ENCODE data around the gene EXOSC2. TPM values are rescaled to one million over a fixed set of nuclear protein-coding genes. Genes with fewer than 3 reads are reported as not detected.
A peak's percentile ranks its signal among the peaks of the same experiment; 100 is the strongest.

The EXOSC2 gene
- total and polyA plus RNA-seq, 2 of the 13 experiments (the other 11 are each of a cell fraction or from before 2014, with no cell fraction given) = 27.5 to 63.8 TPM

DNA sequence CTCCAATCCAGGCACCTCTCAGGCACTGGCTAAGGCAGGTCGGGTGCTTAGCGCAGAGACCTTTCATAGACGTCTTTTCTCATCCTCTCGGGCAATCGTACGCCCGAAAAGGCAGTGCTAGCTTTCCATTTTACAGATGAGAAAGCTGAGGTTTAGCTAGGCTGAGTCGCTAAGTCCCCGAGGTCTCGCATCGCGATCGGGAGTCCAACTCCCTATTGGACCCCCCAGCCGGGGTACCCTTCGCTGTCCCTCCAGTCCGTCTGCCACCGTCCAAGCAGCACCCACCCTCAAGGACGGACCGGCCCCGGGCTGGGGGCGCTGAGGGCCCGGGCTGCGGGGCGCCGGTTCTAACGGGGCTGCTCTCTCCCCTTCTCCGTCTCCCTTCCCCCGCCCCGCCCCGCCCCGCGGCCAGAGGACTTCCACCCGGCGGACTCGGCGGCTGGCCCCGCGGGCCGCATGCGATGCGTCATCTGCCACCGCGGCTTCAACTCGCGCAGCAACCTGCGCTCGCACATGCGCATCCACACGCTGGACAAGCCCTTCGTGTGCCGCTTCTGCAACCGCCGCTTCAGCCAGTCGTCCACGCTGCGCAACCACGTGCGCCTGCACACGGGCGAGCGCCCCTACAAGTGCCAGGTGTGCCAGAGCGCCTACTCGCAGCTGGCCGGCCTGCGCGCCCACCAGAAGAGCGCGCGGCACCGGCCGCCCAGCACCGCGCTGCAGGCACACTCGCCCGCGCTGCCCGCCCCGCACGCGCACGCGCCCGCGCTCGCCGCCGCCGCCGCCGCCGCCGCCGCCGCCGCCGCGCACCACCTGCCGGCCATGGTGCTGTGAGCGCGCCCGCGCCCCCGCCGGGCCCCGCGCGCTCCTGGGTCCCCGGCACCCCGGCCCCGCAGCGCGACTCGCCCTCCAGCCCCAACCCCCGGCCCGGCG, 12.5 kb upstream of the EXOSC2 start (continued):
- TF ChIP-seq RNF219 (CRISPR knock-in tag; IDR thresholded peaks at IDR 0.05) = no peak
- TF ChIP-seq HES4 (CRISPR knock-in tag; IDR thresholded peaks at IDR 0.05; ENCODE audit: borderline replicate concordance) = peak; percentile 96
- peak; percentile 79 for TF ChIP-seq SALL1 (CRISPR knock-in tag; IDR thresholded peaks at IDR 0.05)
- TF ChIP-seq TRAFD1 (CRISPR knock-in tag; IDR thresholded peaks at IDR 0.05; ENCODE audit: borderline replicate concordance) = no peak
- TF ChIP-seq ARNT2 (CRISPR knock-in tag; IDR thresholded peaks at IDR 0.05; ENCODE audit: low read depth) = peak; percentile 66; the same call in 1 of the 2 replicates
- TF ChIP-seq, protein P1, sequence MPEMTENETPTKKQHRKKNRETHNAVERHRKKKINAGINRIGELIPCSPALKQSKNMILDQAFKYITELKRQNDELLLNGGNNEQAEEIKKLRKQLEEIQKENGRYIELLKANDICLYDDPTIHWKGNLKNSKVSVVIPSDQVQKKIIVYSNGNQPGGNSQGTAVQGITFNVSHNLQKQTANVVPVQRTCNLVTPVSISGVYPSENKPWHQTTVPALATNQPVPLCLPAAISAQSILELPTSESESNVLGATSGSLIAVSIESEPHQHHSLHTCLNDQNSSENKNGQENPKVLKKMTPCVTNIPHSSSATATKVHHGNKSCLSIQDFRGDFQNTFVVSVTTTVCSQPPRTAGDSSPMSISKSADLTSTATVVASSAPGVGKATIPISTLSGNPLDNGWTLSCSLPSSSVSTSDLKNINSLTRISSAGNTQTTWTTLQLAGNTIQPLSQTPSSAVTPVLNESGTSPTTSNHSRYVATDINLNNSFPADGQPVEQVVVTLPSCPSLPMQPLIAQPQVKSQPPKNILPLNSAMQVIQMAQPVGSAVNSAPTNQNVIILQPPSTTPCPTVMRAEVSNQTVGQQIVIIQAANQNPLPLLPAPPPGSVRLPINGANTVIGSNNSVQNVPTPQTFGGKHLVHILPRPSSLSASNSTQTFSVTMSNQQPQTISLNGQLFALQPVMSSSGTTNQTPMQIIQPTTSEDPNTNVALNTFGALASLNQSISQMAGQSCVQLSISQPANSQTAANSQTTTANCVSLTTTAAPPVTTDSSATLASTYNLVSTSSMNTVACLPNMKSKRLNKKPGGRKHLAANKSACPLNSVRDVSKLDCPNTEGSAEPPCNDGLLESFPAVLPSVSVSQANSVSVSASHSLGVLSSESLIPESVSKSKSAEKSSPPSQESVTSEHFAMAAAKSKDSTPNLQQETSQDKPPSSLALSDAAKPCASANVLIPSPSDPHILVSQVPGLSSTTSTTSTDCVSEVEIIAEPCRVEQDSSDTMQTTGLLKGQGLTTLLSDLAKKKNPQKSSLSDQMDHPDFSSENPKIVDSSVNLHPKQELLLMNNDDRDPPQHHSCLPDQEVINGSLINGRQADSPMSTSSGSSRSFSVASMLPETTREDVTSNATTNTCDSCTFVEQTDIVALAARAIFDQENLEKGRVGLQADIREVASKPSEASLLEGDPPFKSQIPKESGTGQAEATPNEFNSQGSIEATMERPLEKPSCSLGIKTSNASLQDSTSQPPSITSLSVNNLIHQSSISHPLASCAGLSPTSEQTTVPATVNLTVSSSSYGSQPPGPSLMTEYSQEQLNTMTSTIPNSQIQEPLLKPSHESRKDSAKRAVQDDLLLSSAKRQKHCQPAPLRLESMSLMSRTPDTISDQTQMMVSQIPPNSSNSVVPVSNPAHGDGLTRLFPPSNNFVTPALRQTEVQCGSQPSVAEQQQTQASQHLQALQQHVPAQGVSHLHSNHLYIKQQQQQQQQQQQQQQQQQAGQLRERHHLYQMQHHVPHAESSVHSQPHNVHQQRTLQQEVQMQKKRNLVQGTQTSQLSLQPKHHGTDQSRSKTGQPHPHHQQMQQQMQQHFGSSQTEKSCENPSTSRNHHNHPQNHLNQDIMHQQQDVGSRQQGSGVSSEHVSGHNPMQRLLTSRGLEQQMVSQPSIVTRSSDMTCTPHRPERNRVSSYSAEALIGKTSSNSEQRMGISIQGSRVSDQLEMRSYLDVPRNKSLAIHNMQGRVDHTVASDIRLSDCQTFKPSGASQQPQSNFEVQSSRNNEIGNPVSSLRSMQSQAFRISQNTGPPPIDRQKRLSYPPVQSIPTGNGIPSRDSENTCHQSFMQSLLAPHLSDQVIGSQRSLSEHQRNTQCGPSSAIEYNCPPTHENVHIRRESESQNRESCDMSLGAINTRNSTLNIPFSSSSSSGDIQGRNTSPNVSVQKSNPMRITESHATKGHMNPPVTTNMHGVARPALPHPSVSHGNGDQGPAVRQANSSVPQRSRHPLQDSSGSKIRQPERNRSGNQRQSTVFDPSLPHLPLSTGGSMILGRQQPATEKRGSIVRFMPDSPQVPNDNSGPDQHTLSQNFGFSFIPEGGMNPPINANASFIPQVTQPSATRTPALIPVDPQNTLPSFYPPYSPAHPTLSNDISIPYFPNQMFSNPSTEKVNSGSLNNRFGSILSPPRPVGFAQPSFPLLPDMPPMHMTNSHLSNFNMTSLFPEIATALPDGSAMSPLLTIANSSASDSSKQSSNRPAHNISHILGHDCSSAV (CRISPR knock-in tag; IDR thresholded peaks at IDR 0.05; ENCODE audit: borderline replicate concordance) = no peak
- TF ChIP-seq ZNF292 (CRISPR knock-in tag; IDR thresholded peaks at IDR 0.05; ENCODE audit: borderline replicate concordance, low read depth) = no peak
- no peak for TF ChIP-seq CC2D1A (CRISPR knock-in tag; IDR thresholded peaks at IDR 0.05)
- TF ChIP-seq ZNF431 (CRISPR knock-in tag; IDR thresholded peaks at IDR 0.05; ENCODE audit: borderline replicate concordance, low read depth) = no peak
